ENCODE data around the gene LCK. TPM values are rescaled to one million over a fixed set of nuclear protein-coding genes. Genes with fewer than 3 reads are reported as not detected.

LCK gene
- total RNA-seq, 1 donor from 2014 or later = 0.77 TPM

GRCh38 chr1:32327204-32327603 lies 76.1 kb downstream of the LCK start:
- Mint-ChIP-seq H3K27me3 (no peaks in the 10 kb centered on the region), H3K4me3 (ENCODE audit: low read depth) (no peak overlapping the region), H3K36me3 (ENCODE audit: insufficient read depth) (peaks cover 18% of the 10 kb centered on the region), H3K9me3 (ENCODE audit: low read depth) (no peaks in the 10 kb centered on the region), H3K27ac (no peak overlapping the region), H3K4me1 (ENCODE audit: low read depth) (peaks cover 11% of the 10 kb centered on the region)
- DNase-seq (ENCODE audit: low spot score, unreplicated experiment) = no peak
- no peak for TF ChIP-seq CTCF (IDR thresholded peaks at IDR 0.05; ENCODE audit: unreplicated experiment)

- peak overlapping the region; percentile 0 for H3K27ac Mint-ChIP-seq
- H3K36me3 Mint-ChIP-seq (ENCODE audit: insufficient read depth) = peaks cover 30% of the 10 kb centered on the region
These were observed 78.9 kb downstream of the LCK start for GRCh38 chr1:32329931-32330466.

GRCh38 chr1:32330558-32331151 lies 79.6 kb downstream of the LCK start:
- peak overlapping the region; percentile 96 for H3K27ac Mint-ChIP-seq
- no peak for DNase-seq (ENCODE audit: low spot score, unreplicated experiment)
- H3K9me3 Mint-ChIP-seq (ENCODE audit: low read depth) = no peaks in the 10 kb centered on the region
- no peak overlapping the region for H3K4me3 Mint-ChIP-seq (ENCODE audit: low read depth)
- H3K27me3 Mint-ChIP-seq = no peaks in the 10 kb centered on the region
- H3K4me1 Mint-ChIP-seq (ENCODE audit: low read depth) = peaks cover 26% of the 10 kb centered on the region
- TF ChIP-seq CTCF (IDR thresholded peaks at IDR 0.05; ENCODE audit: unreplicated experiment) = no peak
- peaks cover 26% of the 10 kb centered on the region for H3K36me3 Mint-ChIP-seq (ENCODE audit: insufficient read depth)

More at GRCh38 chr1:32329931-32330466, 78.9 kb downstream of the LCK start:
- no peak for DNase-seq (ENCODE audit: low spot score, unreplicated experiment)
- TF ChIP-seq CTCF (IDR thresholded peaks at IDR 0.05; ENCODE audit: unreplicated experiment) = no peak
- Mint-ChIP-seq H3K27me3 (no peaks in the 10 kb centered on the region), H3K9me3 (ENCODE audit: low read depth) (no peaks in the 10 kb centered on the region), H3K4me1 (ENCODE audit: low read depth) (peaks cover 26% of the 10 kb centered on the region), H3K4me3 (ENCODE audit: low read depth) (no peak overlapping the region)

- H3K4me1 Mint-ChIP-seq (ENCODE audit: low read depth) = peaks cover 26% of the 10 kb centered on the region
- no peak for DNase-seq (ENCODE audit: low spot score, unreplicated experiment)
- TF ChIP-seq CTCF (IDR thresholded peaks at IDR 0.05; ENCODE audit: unreplicated experiment) = no peak
- no peak overlapping the region for H3K4me3 Mint-ChIP-seq (ENCODE audit: low read depth)
- peak overlapping the region; percentile 96 for H3K27ac Mint-ChIP-seq
- H3K9me3 Mint-ChIP-seq (ENCODE audit: low read depth) = no peaks in the 10 kb centered on the region
- H3K36me3 Mint-ChIP-seq (ENCODE audit: insufficient read depth) = peaks cover 26% of the 10 kb centered on the region
- no peaks in the 10 kb centered on the region for H3K27me3 Mint-ChIP-seq
These were observed 80.5 kb downstream of the LCK start for GRCh38 chr1:32331549-32331948.

- Mint-ChIP-seq H3K27me3 (no peaks in the 10 kb centered on the region), H3K27ac (peak overlapping the region; percentile 96), H3K36me3 (ENCODE audit: insufficient read depth) (peaks cover 26% of the 10 kb centered on the region), H3K9me3 (ENCODE audit: low read depth) (no peaks in the 10 kb centered on the region), H3K4me3 (ENCODE audit: low read depth) (peak overlapping the region; percentile 46), H3K4me1 (ENCODE audit: low read depth) (peaks cover 29% of the 10 kb centered on the region)
- DNase-seq (ENCODE audit: low spot score, unreplicated experiment) = no peak
- no peak for TF ChIP-seq CTCF (IDR thresholded peaks at IDR 0.05; ENCODE audit: unreplicated experiment)
These were observed 81.4 kb downstream of the LCK start for GRCh38 chr1:32332290-32333079.
